ENCODE results near the gene C1QB. TPM values are rescaled to one million over a fixed set of nuclear protein-coding genes. Genes with fewer than 3 reads are reported as not detected.

The C1QB gene
- total and polyA plus RNA-seq, 2 of the 4 experiments (the other 2 are of a cell fraction): not detected

- Histone ChIP-seq H3K9ac (ENCODE audit: low read depth, low read length) (no peak overlapping the region), H3K18ac (ENCODE audit: low read depth, low read length) (no peak overlapping the region), H3K27ac (ENCODE audit: insufficient read depth, low read length) (no peak overlapping the region), H3K4ac (ENCODE audit: low read depth, low read length) (no peak overlapping the region), H3K79me1 (ENCODE audit: low read depth in 1 of 2, low read length in 2 of 2) (no peaks in the 10 kb centered on the region), H2BK120ac (ENCODE audit: low read depth, low read length) (no peak overlapping the region), H4K8ac (ENCODE audit: low read depth in 2 of 2, low read length in 2 of 2) (no peak overlapping the region), H3K36me3 (ENCODE audit: control insufficient read depth, insufficient read depth, low read length) (no peaks in the 10 kb centered on the region), H3K4me2 (ENCODE audit: low read depth, low read length) (no peak overlapping the region), H4K5ac (ENCODE audit: low read depth, low read length) (no peak overlapping the region), H3K9me3 (ENCODE audit: control insufficient read depth, insufficient read depth, low read length) (no peaks in the 10 kb centered on the region), H2AFZ (replicated peaks; ENCODE audit: low read length, poor library complexity) (no peak overlapping the region), H3K56ac (ENCODE audit: extremely low read depth, insufficient read depth, low read length) (no peak overlapping the region), H3K23ac (ENCODE audit: low read depth, low read length) (no peak overlapping the region), H4K20me1 (ENCODE audit: insufficient read depth, low read length) (no peaks in the 10 kb centered on the region), H3K4me3 (ENCODE audit: insufficient read depth, low read depth, low read length) (no peak overlapping the region), H3K14ac (replicated peaks; ENCODE audit: low read depth, low read length) (no peak overlapping the region), H2BK5ac (ENCODE audit: low read depth, low read length, poor library complexity, severe bottlenecking) (peak overlapping the region; percentile 13), H2BK20ac (ENCODE audit: low read depth, low read length) (no peak overlapping the region), H3K4me1 (ENCODE audit: control insufficient read depth, insufficient read depth, low read length) (no peaks in the 10 kb centered on the region), H3K27me3 (ENCODE audit: control insufficient read depth, insufficient read depth, low read length) (peaks cover 81% of the 10 kb centered on the region), H4K91ac (ENCODE audit: insufficient read depth, low read depth, low read length) (no peak overlapping the region), H2AK5ac (ENCODE audit: low read depth, low read length) (no peak overlapping the region), H2BK15ac (ENCODE audit: low read depth, low read length) (no peak overlapping the region), H3K9me1 (ENCODE audit: insufficient read depth, low read length) (no peaks in the 10 kb centered on the region), H2AK9ac (replicated peaks; ENCODE audit: low read depth, low read length, poor library complexity) (no peak overlapping the region)
- in situ Hi-C loops (cut with MboI; ENCODE audit: low sequenced_read_pairs) (no loop called here), dilution Hi-C loops (cut with HindIII; ENCODE audit: low sequenced_read_pairs, unreplicated experiment) (no loop called here), intact Hi-C loops (cut with micrococcal nuclease) (no loop called here)
- DNase-seq (no peak), ATAC-seq (ENCODE audit: low read depth) (no peak)
- CTCF ChIA-PET: interaction anchor here (1.3 kb wide), 1 partner anchor 16 kb away, joined by 5 read pairs; no protein-coding TSS in a partner anchor
- BruUV-seq (replicated peaks): no TSS peak
- 85% methylated on average over 3 of the region's 3 CpGs; no CpG with 5 or more reads in 1 of the 2 experiments for WGBS, 2 experiments (ENCODE audit: extremely low coverage in 2 of 2, insufficient read length in 1 of 2)
- POLR2A ChIA-PET (ENCODE audit: unreplicated experiment): no interaction called here
- TF ChIP-seq ELK1 (IDR thresholded peaks at IDR 0.05; ENCODE audit: borderline replicate concordance, low read depth, low read length): no peak
- no peak for TF ChIP-seq MAFK (IDR thresholded peaks at IDR 0.05; ENCODE audit: low read depth, low read length)
- no peak for TF ChIP-seq FOS (IDR thresholded peaks at IDR 0.05; ENCODE audit: low read depth, low read length)
- TF ChIP-seq MAZ (IDR thresholded peaks at IDR 0.05; ENCODE audit: borderline replicate concordance, low read depth, low read length): no peak
- TF ChIP-seq POLR2A (IDR thresholded peaks at IDR 0.05; ENCODE audit: low read depth, low read length): no peak
- TF ChIP-seq MXI1 (IDR thresholded peaks at IDR 0.05; ENCODE audit: borderline replicate concordance, low read depth, low read length): no peak
- no peak for TF ChIP-seq CEBPB (IDR thresholded peaks at IDR 0.05; ENCODE audit: low read depth, low read length)
- TF ChIP-seq, protein P1, sequence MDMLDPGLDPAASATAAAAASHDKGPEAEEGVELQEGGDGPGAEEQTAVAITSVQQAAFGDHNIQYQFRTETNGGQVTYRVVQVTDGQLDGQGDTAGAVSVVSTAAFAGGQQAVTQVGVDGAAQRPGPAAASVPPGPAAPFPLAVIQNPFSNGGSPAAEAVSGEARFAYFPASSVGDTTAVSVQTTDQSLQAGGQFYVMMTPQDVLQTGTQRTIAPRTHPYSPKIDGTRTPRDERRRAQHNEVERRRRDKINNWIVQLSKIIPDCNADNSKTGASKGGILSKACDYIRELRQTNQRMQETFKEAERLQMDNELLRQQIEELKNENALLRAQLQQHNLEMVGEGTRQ (IDR thresholded peaks at IDR 0.05; ENCODE audit: low read depth, low read length): no peak
- TF ChIP-seq RAD21 (IDR thresholded peaks at IDR 0.05; ENCODE audit: low read length): no peak
- no peak for TF ChIP-seq SMC3 (IDR thresholded peaks at IDR 0.05; ENCODE audit: low read depth, low read length)
- TF ChIP-seq BHLHE40 (IDR thresholded peaks at IDR 0.05; ENCODE audit: low read depth, low read length): no peak
- no peak for TF ChIP-seq CHD1 (IDR thresholded peaks at IDR 0.05; ENCODE audit: low read depth, low read length)
- TF ChIP-seq, protein P2, sequence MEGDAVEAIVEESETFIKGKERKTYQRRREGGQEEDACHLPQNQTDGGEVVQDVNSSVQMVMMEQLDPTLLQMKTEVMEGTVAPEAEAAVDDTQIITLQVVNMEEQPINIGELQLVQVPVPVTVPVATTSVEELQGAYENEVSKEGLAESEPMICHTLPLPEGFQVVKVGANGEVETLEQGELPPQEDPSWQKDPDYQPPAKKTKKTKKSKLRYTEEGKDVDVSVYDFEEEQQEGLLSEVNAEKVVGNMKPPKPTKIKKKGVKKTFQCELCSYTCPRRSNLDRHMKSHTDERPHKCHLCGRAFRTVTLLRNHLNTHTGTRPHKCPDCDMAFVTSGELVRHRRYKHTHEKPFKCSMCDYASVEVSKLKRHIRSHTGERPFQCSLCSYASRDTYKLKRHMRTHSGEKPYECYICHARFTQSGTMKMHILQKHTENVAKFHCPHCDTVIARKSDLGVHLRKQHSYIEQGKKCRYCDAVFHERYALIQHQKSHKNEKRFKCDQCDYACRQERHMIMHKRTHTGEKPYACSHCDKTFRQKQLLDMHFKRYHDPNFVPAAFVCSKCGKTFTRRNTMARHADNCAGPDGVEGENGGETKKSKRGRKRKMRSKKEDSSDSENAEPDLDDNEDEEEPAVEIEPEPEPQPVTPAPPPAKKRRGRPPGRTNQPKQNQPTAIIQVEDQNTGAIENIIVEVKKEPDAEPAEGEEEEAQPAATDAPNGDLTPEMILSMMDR (conservative IDR thresholded peaks at IDR 0.05; ENCODE audit: low read depth, low read length): no peak
Observed at GRCh38 chr1:22658385-22659163, 5.5 kb downstream of the C1QB start.
